HG03457 (cell line): ENCODE measurements around the gene KIAA1328.

Experiments
- ATAC-seq: cut with Tn5 transposase; IDR thresholded peaks from one replicate; pipeline ENCODE4 v1.9.1; 2021; ENCODE audit warnings: moderate number of reproducible peaks; ENCODE audit not compliant: unreplicated experiment

Gene KIAA1328

GRCh38 chr18:37188016-37188791, 359.3 kb downstream of the KIAA1328 start:
- no peak for ATAC-seq

- no peak for ATAC-seq
These were observed 370.8 kb downstream of the KIAA1328 start for GRCh38 chr18:37199741-37200140.

- ATAC-seq = no peak
These were observed 378.4 kb downstream of the KIAA1328 start for GRCh38 chr18:37207343-37207742.

- ATAC-seq = no peak
These were observed 381.9 kb downstream of the KIAA1328 start for GRCh38 chr18:37210781-37211180.

- ATAC-seq = no peak
These were observed 389.2 kb downstream of the KIAA1328 start for GRCh38 chr18:37218022-37218590.

GRCh38 chr18:37219257-37219656, 390.3 kb downstream of the KIAA1328 start:
- ATAC-seq = no peak

GRCh38 chr18:37222354-37222998, 393.5 kb downstream of the KIAA1328 start:
- ATAC-seq = no peak

- no peak for ATAC-seq
These were observed 394.1 kb downstream of the KIAA1328 start for GRCh38 chr18:37222999-37223378.

- no peak for ATAC-seq
These were observed 396.4 kb downstream of the KIAA1328 start for GRCh38 chr18:37225279-37225678.

- ATAC-seq = no peak
These were observed 401.8 kb downstream of the KIAA1328 start for GRCh38 chr18:37230768-37231167.

- ATAC-seq = no peak
These were observed 402.3 kb downstream of the KIAA1328 start for GRCh38 chr18:37231251-37231650.

GRCh38 chr18:37235583-37235982, 406.7 kb downstream of the KIAA1328 start:
- ATAC-seq = no peak

- ATAC-seq = no peak
These were observed 409.6 kb downstream of the KIAA1328 start for GRCh38 chr18:37238282-37239108.

- no peak for ATAC-seq
These were observed 413.2 kb downstream of the KIAA1328 start for GRCh38 chr18:37242091-37242490.

GRCh38 chr18:37242826-37243560, 414.1 kb downstream of the KIAA1328 start:
- ATAC-seq = no peak

GRCh38 chr18:37243741-37244140, 414.8 kb downstream of the KIAA1328 start:
- ATAC-seq = no peak

GRCh38 chr18:37244618-37245017, 415.7 kb downstream of the KIAA1328 start:
- no peak for ATAC-seq

GRCh38 chr18:37246779-37247340, 417.9 kb downstream of the KIAA1328 start:
- ATAC-seq = no peak

- ATAC-seq = no peak
These were observed 418.7 kb downstream of the KIAA1328 start for GRCh38 chr18:37247497-37248161.

- no peak for ATAC-seq
These were observed 419.4 kb downstream of the KIAA1328 start for GRCh38 chr18:37248281-37248680.
